Endothelial cell of umbilical vein (primary cell): ENCODE measurements around the gene SLC25A30. TPM values are rescaled to one million over a fixed set of nuclear protein-coding genes. Genes with fewer than 3 reads are reported as not detected.
A peak's percentile ranks its signal among the peaks of the same experiment; 100 is the strongest.

ENCODE experiments used
- BruUV-seq: library from RNA; stranded (reverse); fragments of 400-500 nt; replicated peaks from 2 replicates; lab custom pipeline; 2021; lab: Mats Ljungman, UMichigan
- CTCF ChIA-PET: fragments of 300-600, 350-600 bp; sonication (Branson Sonifier 250); formaldehyde crosslinking; loops from one replicate; lab custom pipeline; 2021; ENCODE audit warnings: antibody characterized with exemption, inconsistent platforms; lab: Charles Lee
- POLR2A ChIA-PET: fragments of 300-600, 350-600 bp; sonication (Branson Sonifier 250); formaldehyde crosslinking; loops from one replicate; lab custom pipeline; 2021; ENCODE audit warnings: antibody characterized with exemption, inconsistent platforms; lab: Charles Lee
- DNase-seq: peaks from one replicate; pipeline ENCODE4 v3.0.0-alpha.2; 2011; ENCODE audit warnings: low read depth, low spot score
- FAIRE-seq: peaks from 2 replicates; lab custom pipeline; 2011; peaks lifted over from hg19 to GRCh38; lab: Jason Lieb, UNC
- H2AFZ ChIP-seq: 2 replicates; pipeline ENCODE4 v1.6.0; 2012; ENCODE audit warnings: low read depth, low read length, control low read depth, inconsistent platforms
- H3K27ac ChIP-seq: 2 replicates; pipeline ENCODE4 v1.5.1; 2011; ENCODE audit warnings: low read depth, mild to moderate bottlenecking, control low read depth, low read length, moderate library complexity; ENCODE audit not compliant: insufficient read depth
- H3K27me3 ChIP-seq, 2 experiments: 2 replicates each; pipeline versions ENCODE4 v1.6.0 to v1.6.1; 2011; ENCODE audit warnings: low read length in 2 of 2, mixed read lengths in 1 of 2; ENCODE audit not compliant: control insufficient read depth in 2 of 2, insufficient read depth in 2 of 2
- H3K36me3 ChIP-seq, 2 experiments: 2 replicates in 1 of 2; 3 replicates in 1 of 2; pipeline ENCODE4 v1.5.1; 2011; ENCODE audit warnings: low read length in 2 of 2, mild to moderate bottlenecking in 1 of 2, moderate library complexity in 1 of 2; ENCODE audit not compliant: control insufficient read depth in 2 of 2, insufficient read depth in 2 of 2; ENCODE audit errors: extremely low read depth in 1 of 2
- H3K4me1 ChIP-seq: 3 replicates; pipeline ENCODE4 v1.5.1; 2011; ENCODE audit warnings: mild to moderate bottlenecking, low read length; ENCODE audit not compliant: control insufficient read depth, insufficient read depth; ENCODE audit errors: extremely low read depth
- H3K4me2 ChIP-seq: 2 replicates; pipeline ENCODE4 v1.6.1; 2011; ENCODE audit warnings: low read length, control low read depth, mixed read lengths; ENCODE audit not compliant: insufficient read depth
- H3K4me3 ChIP-seq, 3 experiments: fragments of 200-600 bp in 1 of 3; sonication (generic), shearing (Covaris generic) in 1 of 3; replicated peaks in 1 of 3; 2 replicates each; pipeline ENCODE4 v1.5.1; 2011 to 2016; ENCODE audit warnings: control low read depth in 3 of 3, low read length in 3 of 3, mild to moderate bottlenecking in 2 of 3, inconsistent platforms in 1 of 3, low read depth in 1 of 3, moderate library complexity in 1 of 3; ENCODE audit not compliant: insufficient read depth in 1 of 3
- H3K79me2 ChIP-seq: 2 replicates; pipeline ENCODE4 v1.6.0; 2012; ENCODE audit warnings: low read length, inconsistent platforms; ENCODE audit not compliant: control insufficient read depth, insufficient read depth
- H3K9ac ChIP-seq: replicated peaks from 2 replicates; pipeline ENCODE3; 2011; ENCODE audit warnings: low read length, control low read depth; ENCODE audit not compliant: insufficient read depth; ENCODE audit errors: extremely low read depth
- H3K9me1 ChIP-seq: replicated peaks from 3 replicates; pipeline ENCODE4 v1.6.0; 2011; ENCODE audit warnings: mild to moderate bottlenecking, low read length; ENCODE audit not compliant: control insufficient read depth, insufficient read depth; ENCODE audit errors: extremely low read depth
- H3K9me3 ChIP-seq: replicated peaks from 2 replicates; pipeline ENCODE4 v1.5.1; 2012; ENCODE audit warnings: low read length, inconsistent platforms; ENCODE audit not compliant: control insufficient read depth, insufficient read depth
- H4K20me1 ChIP-seq: replicated peaks from 2 replicates; pipeline ENCODE3; 2011; ENCODE audit warnings: mild to moderate bottlenecking, low read length; ENCODE audit not compliant: control insufficient read depth, insufficient read depth; ENCODE audit errors: extremely low read depth
- CTCF ChIP-seq, 2 donors: IDR thresholded peaks; 1 replicate in 1 of 2; 2 replicates in 1 of 2; pipeline ENCODE4 v1.5.1; 2011; ENCODE audit warnings: low read length in 2 of 2, mild to moderate bottlenecking in 2 of 2, moderate library complexity in 2 of 2, control low read depth in 1 of 2, inconsistent platforms in 1 of 2, low read depth in 1 of 2; ENCODE audit not compliant: insufficient read depth in 1 of 2; ENCODE audit errors: extremely low read depth in 1 of 2
- FOS ChIP-seq: IDR thresholded peaks from 2 replicates; pipeline ENCODE4 v1.6.1; 2011; ENCODE audit warnings: mild to moderate bottlenecking, low read length, moderate library complexity, borderline replicate concordance; ENCODE audit not compliant: insufficient read depth
- GATA2 ChIP-seq: IDR thresholded peaks from 2 replicates; pipeline ENCODE4 v1.7.0; 2011; ENCODE audit warnings: low read depth, mild to moderate bottlenecking, moderate library complexity, mixed read lengths, low read length; ENCODE audit not compliant: insufficient read length, insufficient read depth
- JUN ChIP-seq: IDR thresholded peaks from 2 replicates; pipeline ENCODE4 v1.6.1; 2011; ENCODE audit warnings: borderline replicate concordance, low read depth; ENCODE audit not compliant: insufficient read length, insufficient read depth
- MAX ChIP-seq: IDR thresholded peaks from 2 replicates; pipeline ENCODE4 v1.6.1; 2011; ENCODE audit not compliant: insufficient read depth, insufficient read length
- POLR2A ChIP-seq: IDR thresholded peaks from 2 replicates; pipeline ENCODE4 v1.6.1; 2012; ENCODE audit warnings: low read depth, mild to moderate bottlenecking, control low read depth, low read length
- dilution Hi-C: fragments of 300-500 bp; cut with MboI; formaldehyde crosslinking; loops from one replicate; pipeline ENCODE4 v1.15.0; 2019; ENCODE audit warnings: low sequenced_read_pairs; ENCODE audit not compliant: extremely low pct_ligation_motif_present
- intact Hi-C: fragments of 100-400 bp; cut with micrococcal nuclease; formaldehyde crosslinking; loops from one replicate; pipeline ENCODE4 v1.10.0; 2022
- polyA plus RNA-seq, 4 experiments: library from polyadenylated mRNA; depleted of rRNA in 3 of 4; stranded (reverse) in 3 of 4; unstranded in 1 of 4; fragments of >200 nt; gene quantifications; 2 replicates each; pipeline versions ENCODE4 v1.2.1 to v1.2.3, GENCODE V29; 2011 to 2012; ENCODE audit warnings: missing spikeins in 1 of 4
- total RNA-seq: library from RNA; stranded (reverse); gene quantifications from 2 replicates; pipeline ENCODE4 v1.2.3, GENCODE V29; 2021

Gene SLC25A30
- total and polyA plus RNA-seq, 2 donors (not counting 3 experiments of a cell fraction or from before 2014, with no cell fraction given), result 13.3 to 27.0 TPM

GRCh38 chr13:45412274-45413049 lies 5.7 kb downstream of the SLC25A30 start:
- Histone ChIP-seq H3K36me3 (peaks cover 8 to 13% of the 10 kb centered on the region in 2 experiments), H3K9ac (no peak overlapping the region), H2AFZ (no peak overlapping the region), H3K79me2 (peaks cover 16% of the 10 kb centered on the region), H3K9me3 (no peaks in the 10 kb centered on the region), H3K4me3 (no peak overlapping the region), H3K4me2 (no peak overlapping the region), H4K20me1 (no peaks in the 10 kb centered on the region), H3K27ac (no peak overlapping the region), H3K4me1 (peaks cover 24% of the 10 kb centered on the region), H3K27me3 (no peaks in the 10 kb centered on the region), H3K9me1 (no peaks in the 10 kb centered on the region)
- POLR2A ChIA-PET, result no interaction called here
- dilution Hi-C loops (no loop called here), intact Hi-C loops (no loop called here)
- DNase-seq (peak; percentile 25), FAIRE-seq (no peak)
- no TSS peak for BruUV-seq
- no peak for TF ChIP-seq POLR2A
- no peak for TF ChIP-seq CTCF (IDR thresholded peaks at IDR 0.05; ENCODE audit: extremely low read depth in 1 of 2, insufficient read depth in 1 of 2, low read depth in 1 of 2, low read length in 2 of 2)
- TF ChIP-seq GATA2, result no peak
- no peak for TF ChIP-seq MAX
- TF ChIP-seq FOS, result no peak
- no peak for TF ChIP-seq JUN
- CTCF ChIA-PET, result interaction anchor here (0.7 to 2.6 kb wide), 5 partner anchors 13 to 41 kb away, joined by 3 to 22 read pairs (median 6); no protein-coding TSS in a partner anchor
